Stimulated activated CD4-positive, alpha-beta T cell treated with anti-CD3 and anti-CD28 coated beads, Interleukin-2, amount 100 ng/mL, for 4 hours (primary cell): Measurements from ENCODE around the gene FAM187B.
A peak's percentile ranks its signal among the peaks of the same experiment; 100 is the strongest.
"Not testable (repeated sequence)": the region's sequence is repeated elsewhere in the genome, so short reads cannot be mapped to it uniquely, and the experiment has no call there.

Source experiments
- DNase-seq: peaks from one replicate; pipeline ENCODE4 v3.0.0-alpha.2; 2020; ENCODE audit warnings: low read depth

The FAM187B gene

DNA sequence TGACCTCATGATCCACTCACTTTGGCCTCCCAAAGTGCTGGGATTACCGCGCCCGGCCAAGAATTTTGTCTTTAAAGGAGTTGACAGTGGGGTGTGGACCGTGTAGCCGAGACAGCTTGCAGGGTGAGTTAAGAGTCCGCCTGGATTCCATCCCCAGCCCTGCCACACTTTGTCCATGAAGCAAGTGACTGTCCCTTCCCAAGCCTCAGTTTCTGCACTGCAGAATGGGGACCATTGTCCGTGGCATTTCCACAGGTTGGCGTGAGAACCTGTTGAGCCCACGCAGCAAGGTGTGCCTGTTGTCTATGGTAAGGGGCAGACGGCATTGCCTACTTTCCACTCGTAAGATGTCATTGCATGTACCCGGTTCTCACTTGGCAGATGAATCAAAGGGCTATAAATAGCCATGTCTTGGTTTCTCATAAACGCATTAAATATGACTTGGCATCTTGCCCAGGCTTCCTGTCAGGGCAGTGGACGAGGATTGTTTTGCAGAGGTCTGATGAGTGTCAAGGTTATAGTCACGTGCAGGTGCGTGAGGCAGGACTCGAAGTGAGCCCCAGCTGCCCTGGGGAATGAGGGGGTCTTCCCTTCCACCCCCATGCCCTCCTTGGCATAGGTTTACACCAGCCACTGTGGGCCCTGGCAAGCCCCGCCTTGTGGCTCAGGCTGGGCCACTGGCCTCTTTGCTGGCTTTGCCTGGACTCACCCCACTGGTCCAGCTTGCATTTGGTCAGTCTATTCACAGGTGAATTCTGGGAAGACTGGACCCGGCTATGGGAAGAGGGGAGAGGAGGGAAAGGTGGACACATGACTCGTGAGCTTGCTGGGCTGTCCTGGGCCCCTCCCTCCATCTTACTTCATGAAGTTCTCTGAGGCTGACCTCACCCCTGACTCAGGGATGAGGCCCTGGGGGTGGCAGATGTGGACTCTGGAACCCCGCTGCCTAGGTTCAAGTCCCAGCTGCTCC is 14.6 kb downstream of the FAM187B start:
- peak; percentile 74 for DNase-seq

DNA sequence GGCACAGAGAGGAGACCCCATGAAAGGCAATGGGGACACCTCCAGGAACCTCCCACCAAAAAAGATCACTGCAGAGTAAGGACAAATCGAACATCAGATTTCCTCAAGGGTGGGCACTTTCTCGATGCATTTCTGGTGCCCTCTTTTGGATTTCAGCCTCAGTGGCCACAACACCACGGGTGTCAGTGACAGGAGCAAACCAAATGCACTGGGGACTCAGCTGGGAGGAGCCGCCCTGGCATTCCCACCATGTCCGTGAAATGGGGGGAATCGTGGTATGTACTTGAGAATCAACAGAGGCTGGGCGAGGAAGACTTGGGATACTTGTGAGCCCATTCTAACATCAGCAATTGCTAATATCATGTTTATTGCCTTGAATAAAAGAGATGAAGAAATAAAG is 16.3 kb downstream of the FAM187B start:
- DNase-seq = no peak

DNA sequence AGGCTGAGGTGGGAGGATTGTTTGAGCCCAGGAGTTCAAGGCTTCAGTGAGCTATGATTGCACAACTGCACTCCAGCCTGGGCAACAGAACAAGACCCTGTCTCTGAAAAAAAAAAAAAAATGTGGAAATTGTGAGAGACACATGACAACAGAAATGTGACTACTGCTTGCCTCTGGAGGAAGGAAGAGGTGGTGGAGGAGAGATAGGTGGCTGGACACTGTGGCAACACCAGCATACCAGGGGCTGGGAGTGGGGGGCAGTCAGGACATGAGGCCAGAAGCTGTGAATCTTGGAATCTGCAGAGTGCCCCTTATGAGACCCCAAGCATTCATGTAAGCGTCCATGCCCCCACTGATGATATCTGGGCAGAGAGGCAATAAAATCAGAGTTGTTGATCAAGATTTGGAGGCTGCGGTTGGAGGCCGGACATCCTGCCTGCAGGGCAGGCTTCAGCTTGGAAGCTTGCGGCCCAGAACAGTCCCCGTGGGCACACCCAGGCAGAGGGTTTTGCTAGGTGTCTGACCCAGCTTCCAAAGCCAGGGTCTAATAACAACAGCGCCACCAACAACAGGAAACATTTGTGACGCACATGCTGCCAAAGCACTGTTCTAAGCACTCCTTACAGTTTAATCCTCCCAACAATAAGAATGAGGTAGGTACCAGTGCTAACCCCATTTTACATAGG is 16.9 kb downstream of the FAM187B start:
- DNase-seq = peak; percentile 41

DNA sequence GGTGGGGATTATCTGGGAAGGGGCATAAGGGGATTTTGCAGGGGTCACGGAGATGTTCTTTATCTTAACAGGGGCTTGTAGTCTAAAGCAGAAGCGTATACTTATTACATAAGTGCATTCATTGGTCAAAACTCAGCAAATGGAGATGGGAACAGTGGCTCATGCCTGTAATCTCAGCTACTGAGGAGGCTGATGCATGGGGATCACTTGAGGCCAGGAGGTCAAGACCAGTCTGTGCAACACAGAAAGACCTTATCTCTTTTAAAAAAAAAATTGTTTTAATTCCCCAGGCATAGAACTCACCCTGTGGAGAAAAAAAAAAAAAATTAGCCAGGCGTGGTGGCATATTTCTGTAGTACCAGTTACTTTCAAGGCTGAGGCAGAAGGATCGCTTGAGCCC is 18.9 kb downstream of the FAM187B start:
- no peak for DNase-seq

DNA sequence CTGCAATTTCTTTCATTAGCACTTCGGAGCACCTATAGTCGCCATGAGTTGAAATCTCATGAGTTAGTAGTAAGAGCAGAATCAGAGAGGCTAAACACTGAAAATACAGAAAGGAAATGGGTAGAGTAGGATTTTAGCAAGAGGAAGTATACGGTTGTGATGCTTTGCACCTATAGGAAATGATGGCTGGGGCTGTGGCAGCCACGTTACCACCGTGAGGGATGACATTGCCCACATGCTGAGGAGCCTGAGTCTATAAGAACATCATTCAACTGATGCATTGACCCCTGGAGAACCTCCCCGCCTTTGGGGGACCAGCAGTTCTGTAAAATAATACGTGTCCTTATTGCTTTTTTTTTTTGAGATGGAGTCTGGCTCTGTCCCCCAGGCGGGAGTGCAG is 20.4 kb downstream of the FAM187B start:
- DNase-seq = no peak

DNA sequence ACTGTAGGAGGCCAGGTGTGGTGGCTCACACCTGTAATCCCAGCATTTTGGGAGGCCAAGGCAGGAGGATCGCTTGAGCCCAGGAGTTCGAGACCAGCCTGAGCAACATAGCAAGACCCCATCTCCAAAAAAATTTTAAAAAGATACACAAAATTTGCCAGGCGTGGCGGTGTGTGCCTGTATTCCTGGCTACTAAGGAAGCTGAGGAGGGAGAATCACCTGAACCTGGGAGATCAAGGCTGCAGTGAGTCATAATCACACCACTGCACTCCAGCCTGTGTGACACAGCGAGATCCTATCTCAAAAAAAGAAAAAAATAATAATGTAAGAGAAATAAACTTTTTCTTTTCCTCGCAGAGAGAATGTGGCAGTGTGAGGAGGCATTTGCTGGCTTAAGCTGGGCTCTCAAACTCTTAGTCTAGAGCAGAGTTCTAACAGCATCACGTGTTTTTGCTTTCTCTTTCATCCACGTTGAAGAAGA is 21.1 kb downstream of the FAM187B start:
- peak; percentile 17 for DNase-seq

DNA sequence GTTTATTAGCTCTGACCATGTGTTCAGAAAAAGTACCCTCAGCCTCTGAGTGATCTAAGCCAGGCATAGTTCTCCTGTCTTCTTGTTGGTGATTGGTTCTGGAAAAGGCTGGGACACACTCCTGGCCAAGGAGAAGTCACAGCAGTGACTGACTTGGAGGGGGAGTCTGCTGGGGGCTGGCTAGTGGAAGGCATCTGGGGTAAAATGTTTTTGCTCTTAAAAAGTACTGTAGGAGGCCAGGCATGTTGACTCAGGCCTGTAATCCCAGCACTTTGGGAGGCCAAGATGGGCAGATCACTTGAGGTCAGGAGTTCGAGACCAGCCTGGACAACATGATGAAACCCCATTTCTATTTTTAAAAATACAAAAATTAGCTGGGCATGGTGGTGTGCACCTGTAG is 21.7 kb downstream of the FAM187B start:
- DNase-seq = no peak

DNA sequence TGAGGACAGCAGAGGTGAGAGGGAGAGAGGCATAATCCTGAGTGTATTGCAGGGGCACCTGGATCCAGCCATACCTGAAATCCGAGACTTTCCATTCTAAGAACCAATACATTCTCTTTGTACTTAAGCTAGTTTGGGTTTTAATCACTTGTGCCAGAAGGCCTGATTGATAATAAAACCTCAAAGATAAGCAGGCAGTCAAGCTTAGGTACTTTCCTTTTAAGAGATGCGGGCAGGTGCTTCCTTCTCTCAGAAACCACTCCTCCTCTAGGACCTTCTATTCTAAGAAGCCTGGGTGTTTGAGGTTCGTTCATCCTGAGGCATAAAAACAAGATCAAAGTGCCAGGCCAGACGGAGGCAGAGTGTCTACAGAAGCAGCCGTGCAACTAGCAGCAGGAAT is 22.2 kb downstream of the FAM187B start:
- peak; percentile 31 for DNase-seq

DNA sequence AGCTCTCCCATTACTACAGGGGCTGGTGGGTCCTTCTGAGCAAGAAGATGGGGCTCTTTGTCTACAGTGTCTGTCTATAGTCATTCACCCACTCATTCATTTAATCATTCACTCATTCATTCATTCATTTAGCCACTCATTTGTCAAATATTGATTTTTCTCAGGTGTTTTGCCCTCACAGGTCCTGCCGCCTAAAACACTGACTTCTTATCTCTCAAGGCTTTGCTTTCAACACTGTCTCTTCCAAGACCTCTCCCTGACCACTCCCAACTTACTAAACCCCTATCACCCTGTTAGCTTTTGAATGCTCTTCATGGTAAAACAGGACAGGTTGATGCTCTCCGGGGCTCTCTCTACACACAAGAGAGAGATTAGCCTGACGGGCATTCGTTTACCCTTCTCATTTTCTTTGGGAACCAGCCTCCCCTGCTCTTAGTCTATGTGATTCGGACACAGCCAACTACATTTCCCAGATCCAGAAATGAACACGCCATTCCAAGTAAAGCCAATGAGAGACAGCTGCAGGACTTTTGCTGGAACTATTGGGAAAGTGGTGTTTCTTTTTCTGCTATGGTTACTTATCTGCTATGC is 22.7 kb downstream of the FAM187B start:
- no peak for DNase-seq

DNA sequence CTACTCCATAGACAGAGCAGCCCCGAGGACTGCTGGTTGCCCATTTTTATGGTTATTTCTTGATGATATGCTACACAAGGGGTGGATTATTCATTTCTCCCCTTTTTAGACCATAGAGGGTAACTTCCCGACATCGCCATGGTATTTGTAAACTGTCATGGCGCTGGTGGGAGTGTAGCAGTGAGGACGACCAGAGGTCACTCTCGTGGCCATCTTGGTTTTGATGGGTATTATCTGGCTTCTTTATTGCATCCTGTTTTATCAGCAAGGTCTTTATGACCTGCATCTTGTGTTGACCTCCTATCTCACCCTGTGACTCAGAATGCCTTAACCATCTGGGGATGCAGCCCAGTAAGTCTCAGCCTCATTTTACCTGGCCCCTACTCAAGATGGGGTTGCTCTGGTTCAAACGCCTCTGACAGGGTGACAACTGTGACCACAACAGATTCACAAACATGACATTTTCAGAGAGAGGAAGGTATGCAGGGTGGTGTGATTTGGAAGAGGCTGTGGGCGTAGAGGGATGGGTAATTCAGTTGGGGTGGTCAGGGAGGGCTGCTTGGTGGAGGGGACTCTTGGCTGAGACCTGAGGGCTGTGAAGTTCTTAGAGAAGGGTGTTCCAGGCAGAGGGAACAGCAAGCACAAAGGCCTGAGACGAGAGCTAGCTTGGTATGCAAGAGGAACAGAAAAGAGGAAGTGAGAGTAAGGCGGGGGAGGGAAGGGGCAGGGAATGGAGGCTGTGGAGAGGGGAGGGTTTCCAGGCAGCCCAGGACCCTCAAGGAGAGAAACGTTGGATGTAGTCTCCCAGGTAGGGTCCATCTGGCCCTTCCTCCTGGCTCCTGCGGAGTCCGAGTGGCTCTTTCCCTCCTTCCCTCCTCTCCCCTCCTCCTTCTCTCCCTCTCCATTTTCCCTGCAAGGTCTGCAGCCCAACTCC is 23.5 kb downstream of the FAM187B start:
- DNase-seq = no peak

DNA sequence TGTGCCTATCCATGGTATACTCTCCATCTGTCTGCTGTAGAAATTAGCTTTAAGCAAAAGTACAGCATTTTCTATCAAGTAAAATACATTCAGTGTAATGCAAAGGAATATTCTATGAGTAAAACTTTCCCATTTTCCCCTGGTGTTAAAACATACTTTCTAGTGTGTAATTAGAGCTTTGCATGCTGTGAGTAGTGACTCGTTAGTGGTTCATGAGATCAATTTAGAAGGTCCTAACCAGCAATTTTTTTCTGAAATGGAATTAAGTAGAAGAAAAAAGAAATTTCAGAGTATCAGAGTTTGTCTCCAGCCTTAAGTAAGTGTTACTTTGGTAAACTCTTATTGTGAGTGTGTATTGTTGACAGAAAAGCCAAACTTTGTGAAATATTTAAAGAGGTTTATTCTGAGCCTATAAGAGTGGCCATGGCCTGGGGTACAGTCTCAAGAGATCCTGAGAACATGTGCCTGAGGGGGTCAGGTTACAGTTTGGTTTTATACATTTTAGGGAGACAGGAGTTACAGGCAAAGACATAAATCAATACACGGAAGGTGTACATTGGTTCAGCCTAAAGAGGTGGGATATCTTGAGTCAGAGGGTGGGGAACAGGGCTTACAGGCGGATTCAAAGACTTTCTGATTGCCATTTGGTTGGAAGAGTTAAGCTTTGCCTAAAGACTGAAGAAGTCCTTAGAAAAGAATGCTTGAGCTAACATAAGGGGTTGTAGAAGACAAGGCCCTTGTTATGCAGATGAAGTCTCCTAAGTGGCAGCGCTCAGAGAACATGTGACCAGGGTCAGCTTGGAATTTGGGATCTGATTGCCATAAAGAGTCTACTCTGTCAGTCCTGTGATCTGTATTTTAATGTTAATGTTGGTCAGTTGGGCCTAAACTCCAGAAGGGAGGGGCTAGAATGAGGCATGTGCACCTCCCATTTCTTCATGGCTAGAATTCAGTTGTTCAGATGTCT is 25.5 kb downstream of the FAM187B start:
- DNase-seq = no peak

DNA sequence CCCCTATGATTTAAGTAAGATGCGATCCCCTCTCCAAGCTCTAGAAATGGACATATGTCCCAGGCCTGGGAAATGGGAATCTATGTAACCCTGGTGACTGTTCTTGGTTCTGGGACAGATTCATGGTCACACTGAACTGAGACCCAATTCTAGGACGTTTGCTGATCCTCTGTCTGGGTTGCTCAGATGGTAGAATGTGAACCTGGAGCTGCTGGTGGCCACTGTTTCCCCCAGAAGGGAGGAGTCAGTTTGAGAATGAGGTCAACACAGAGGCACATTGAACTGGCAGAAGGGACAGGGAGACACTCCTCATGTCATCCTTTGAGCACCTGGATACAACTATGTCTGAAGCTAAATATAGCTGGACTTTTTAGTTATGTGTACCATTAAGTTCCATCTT is 29.1 kb downstream of the FAM187B start:
- no peak for DNase-seq

DNA sequence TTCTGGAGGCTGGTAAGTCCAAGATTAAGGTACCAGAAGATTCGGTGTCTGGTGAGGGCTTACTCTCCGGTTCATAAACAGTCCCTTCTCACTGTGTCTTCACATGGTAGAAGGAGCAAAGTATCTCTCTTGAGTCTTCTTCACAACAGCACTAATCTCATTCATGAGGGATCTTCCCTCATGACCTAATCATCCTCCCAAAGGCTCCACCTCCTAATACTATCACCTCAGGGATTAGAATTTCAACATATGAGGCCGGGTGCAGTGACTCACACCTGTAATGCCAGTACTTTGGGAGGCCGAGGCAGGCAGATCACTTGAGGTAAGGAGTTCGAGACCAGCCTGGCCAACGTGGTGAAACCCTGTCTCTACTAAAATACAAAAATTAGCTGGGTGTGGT is 31.7 kb downstream of the FAM187B start:
- DNase-seq = not testable (repeated sequence)

DNA sequence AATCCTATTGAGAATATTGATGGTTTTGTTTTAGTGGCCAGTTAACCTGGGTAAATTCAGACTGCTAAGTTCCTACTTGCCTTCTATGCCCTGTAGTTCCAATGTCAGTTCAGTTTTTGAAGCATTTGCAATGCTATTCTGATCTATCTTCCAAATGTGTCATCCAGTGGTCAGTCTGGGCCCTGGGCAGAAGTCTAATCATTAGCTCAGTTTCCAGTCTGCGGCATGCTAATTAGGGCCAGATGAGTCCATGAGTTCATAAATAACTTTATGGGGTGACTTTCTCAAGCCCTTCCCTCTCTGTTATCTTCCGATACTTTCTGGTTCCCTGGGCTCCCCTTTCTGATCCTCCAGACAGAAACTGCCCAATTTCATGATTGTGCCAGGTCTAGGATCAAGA is 32.7 kb downstream of the FAM187B start:
- no peak for DNase-seq

DNA sequence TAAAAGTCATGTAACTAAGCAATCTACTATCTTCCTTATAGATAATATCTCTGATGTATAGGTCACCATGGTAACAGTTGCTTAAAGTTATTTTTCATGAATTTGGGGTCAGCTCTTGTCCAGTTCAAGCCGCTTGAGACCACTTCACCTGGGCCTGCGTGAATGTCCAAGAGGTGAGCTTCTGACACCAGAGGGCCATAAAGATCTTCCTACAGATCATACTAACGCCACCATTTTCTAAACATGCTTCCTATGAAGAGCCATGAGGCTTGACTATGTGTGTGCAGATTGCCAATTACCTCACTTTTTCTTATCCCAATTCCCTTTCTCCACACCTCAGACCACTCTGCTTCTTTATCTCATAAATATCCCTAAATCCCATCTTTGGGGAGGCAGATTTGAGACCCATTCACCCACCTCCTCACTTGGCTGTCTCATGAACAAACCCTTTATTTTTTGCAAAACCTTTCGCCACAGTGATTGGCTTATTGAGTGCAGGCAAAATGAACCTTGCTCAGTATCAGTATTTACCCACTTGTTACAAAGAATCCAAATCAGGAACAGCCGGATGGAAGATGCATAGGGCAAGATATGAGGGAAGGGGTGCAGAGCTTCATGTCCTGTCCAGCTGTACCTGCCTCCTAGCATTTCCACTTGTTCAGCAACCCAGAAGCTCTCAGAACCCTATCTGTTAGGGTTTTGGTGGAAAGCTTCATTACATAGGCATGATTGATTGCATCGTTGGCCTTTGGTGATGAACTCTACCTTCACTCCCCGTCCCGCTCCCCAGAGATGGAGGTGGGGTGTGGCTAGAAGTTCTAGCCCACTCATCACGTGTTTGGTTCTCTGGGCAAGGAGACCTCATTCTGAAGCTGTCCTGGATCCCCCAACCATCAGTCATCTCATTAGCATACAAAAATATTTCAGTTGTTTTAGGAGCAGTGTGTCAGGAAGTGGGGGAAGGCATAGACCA is 34.2 kb downstream of the FAM187B start:
- no peak for DNase-seq

DNA sequence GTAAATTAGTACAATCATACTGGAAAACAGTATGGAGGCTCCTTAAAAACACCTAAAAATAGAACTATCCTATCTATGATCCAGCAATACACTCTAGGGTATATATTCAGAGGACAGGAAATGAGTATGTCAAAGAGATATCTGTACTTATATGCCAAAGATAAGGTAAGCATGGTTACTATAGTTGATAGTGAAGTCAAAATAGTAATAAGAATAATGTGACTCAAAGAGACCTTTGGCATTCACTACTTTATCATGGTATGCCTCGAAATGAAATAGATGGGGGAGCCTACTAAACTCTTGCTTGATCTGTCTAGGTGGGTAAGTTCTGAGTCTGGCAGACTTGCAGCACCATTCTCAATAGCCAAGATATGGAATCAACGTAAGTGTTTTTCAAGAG is 43.7 kb downstream of the FAM187B start:
- no peak for DNase-seq

DNA sequence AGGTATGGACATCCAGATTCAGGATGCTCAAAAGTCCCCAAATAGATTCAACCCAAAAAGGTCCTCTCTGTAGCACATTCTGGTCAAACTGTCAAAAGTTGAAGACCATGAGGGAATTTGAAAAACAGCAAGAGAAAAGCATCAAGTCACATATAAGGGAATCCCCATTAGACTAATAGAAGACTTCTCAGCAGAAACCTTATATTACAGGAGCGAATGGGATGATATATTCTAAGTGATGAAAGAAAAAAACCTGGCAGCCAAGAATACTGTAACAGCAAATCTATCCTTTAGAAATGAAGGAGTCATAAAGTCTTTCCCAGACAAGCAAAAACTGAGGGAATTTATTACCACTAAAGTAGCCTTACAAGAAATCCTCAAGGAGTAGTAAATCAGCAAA is 44.3 kb downstream of the FAM187B start:
- DNase-seq = no peak

DNA sequence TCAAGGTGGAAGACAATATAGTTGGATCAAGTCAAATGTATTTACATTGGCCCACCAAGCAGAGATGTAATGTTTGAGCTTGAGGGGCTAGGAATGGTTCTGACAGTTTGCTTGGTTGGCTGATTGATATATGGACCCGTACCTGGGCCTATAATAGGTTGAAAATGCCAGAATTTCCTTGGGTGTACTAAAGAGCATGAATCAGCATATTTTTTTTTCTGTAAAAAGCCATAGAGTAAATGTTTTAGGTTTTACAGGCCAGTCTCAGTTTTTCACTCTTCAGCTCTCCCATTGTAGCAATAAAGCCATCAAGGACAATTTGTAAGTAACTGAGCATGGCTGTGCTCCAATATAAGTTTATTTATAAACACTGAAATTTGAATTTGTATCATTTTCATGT is 47.2 kb downstream of the FAM187B start:
- no peak for DNase-seq

DNA sequence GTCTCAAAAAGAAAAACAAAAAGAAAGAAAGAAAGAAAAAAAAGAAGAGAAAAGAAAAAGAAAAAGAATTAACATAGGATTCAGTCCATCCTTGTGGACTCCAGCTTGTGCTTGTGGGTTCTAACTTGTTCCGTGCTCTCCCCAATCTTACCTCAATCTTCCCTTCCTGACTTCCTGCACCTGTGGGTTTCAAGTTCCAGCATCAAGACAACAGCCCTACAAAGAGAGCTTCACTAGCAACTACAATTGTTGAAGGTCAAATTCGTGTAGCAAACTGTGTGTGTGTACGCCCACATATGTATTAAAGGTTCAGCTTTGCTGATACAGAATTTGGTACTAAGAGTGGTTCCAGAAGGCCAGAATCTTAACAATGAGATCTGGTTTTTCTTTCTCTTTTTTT is 48.7 kb downstream of the FAM187B start:
- no peak for DNase-seq
